Endothelial cell of umbilical vein (primary cell): Measurements from ENCODE around the gene TESK2. TPM values are rescaled to one million over a fixed set of nuclear protein-coding genes. Genes with fewer than 3 reads are reported as not detected.

Experiments
- BruUV-seq: library from RNA; stranded (reverse); fragments of 400-500 nt; replicated peaks from 2 replicates; lab custom pipeline; 2021; lab: Mats Ljungman, UMichigan
- CTCF ChIA-PET: fragments of 300-600, 350-600 bp; sonication (Branson Sonifier 250); formaldehyde crosslinking; loops from one replicate; lab custom pipeline; 2021; ENCODE audit warnings: antibody characterized with exemption, inconsistent platforms; lab: Charles Lee
- POLR2A ChIA-PET: fragments of 300-600, 350-600 bp; sonication (Branson Sonifier 250); formaldehyde crosslinking; loops from one replicate; lab custom pipeline; 2021; ENCODE audit warnings: antibody characterized with exemption, inconsistent platforms; lab: Charles Lee
- DNase-seq: peaks from one replicate; pipeline ENCODE4 v3.0.0-alpha.2; 2011; ENCODE audit warnings: low read depth, low spot score
- FAIRE-seq: peaks from 2 replicates; lab custom pipeline; 2011; peaks lifted over from hg19 to GRCh38; lab: Jason Lieb, UNC
- H2AFZ ChIP-seq: 2 replicates; pipeline ENCODE4 v1.6.0; 2012; ENCODE audit warnings: low read depth, low read length, control low read depth, inconsistent platforms
- H3K27ac ChIP-seq: 2 replicates; pipeline ENCODE4 v1.5.1; 2011; ENCODE audit warnings: low read depth, mild to moderate bottlenecking, control low read depth, low read length, moderate library complexity; ENCODE audit not compliant: insufficient read depth
- H3K27me3 ChIP-seq, 2 experiments: 2 replicates each; pipeline versions ENCODE4 v1.6.0 to v1.6.1; 2011; ENCODE audit warnings: low read length in 2 of 2, mixed read lengths in 1 of 2; ENCODE audit not compliant: control insufficient read depth in 2 of 2, insufficient read depth in 2 of 2
- H3K36me3 ChIP-seq, 2 experiments: 2 replicates in 1 of 2; 3 replicates in 1 of 2; pipeline ENCODE4 v1.5.1; 2011; ENCODE audit warnings: low read length in 2 of 2, mild to moderate bottlenecking in 1 of 2, moderate library complexity in 1 of 2; ENCODE audit not compliant: control insufficient read depth in 2 of 2, insufficient read depth in 2 of 2; ENCODE audit errors: extremely low read depth in 1 of 2
- H3K4me1 ChIP-seq: 3 replicates; pipeline ENCODE4 v1.5.1; 2011; ENCODE audit warnings: mild to moderate bottlenecking, low read length; ENCODE audit not compliant: control insufficient read depth, insufficient read depth; ENCODE audit errors: extremely low read depth
- H3K4me2 ChIP-seq: 2 replicates; pipeline ENCODE4 v1.6.1; 2011; ENCODE audit warnings: low read length, control low read depth, mixed read lengths; ENCODE audit not compliant: insufficient read depth
- H3K4me3 ChIP-seq, 3 experiments: fragments of 200-600 bp in 1 of 3; sonication (generic), shearing (Covaris generic) in 1 of 3; replicated peaks in 1 of 3; 2 replicates each; pipeline ENCODE4 v1.5.1; 2011 to 2016; ENCODE audit warnings: control low read depth in 3 of 3, low read length in 3 of 3, mild to moderate bottlenecking in 2 of 3, inconsistent platforms in 1 of 3, low read depth in 1 of 3, moderate library complexity in 1 of 3; ENCODE audit not compliant: insufficient read depth in 1 of 3
- H3K79me2 ChIP-seq: 2 replicates; pipeline ENCODE4 v1.6.0; 2012; ENCODE audit warnings: low read length, inconsistent platforms; ENCODE audit not compliant: control insufficient read depth, insufficient read depth
- H3K9ac ChIP-seq: replicated peaks from 2 replicates; pipeline ENCODE3; 2011; ENCODE audit warnings: low read length, control low read depth; ENCODE audit not compliant: insufficient read depth; ENCODE audit errors: extremely low read depth
- H3K9me1 ChIP-seq: replicated peaks from 3 replicates; pipeline ENCODE4 v1.6.0; 2011; ENCODE audit warnings: mild to moderate bottlenecking, low read length; ENCODE audit not compliant: control insufficient read depth, insufficient read depth; ENCODE audit errors: extremely low read depth
- H3K9me3 ChIP-seq: replicated peaks from 2 replicates; pipeline ENCODE4 v1.5.1; 2012; ENCODE audit warnings: low read length, inconsistent platforms; ENCODE audit not compliant: control insufficient read depth, insufficient read depth
- H4K20me1 ChIP-seq: replicated peaks from 2 replicates; pipeline ENCODE3; 2011; ENCODE audit warnings: mild to moderate bottlenecking, low read length; ENCODE audit not compliant: control insufficient read depth, insufficient read depth; ENCODE audit errors: extremely low read depth
- CTCF ChIP-seq, 2 donors: IDR thresholded peaks; 1 replicate in 1 of 2; 2 replicates in 1 of 2; pipeline ENCODE4 v1.5.1; 2011; ENCODE audit warnings: low read length in 2 of 2, mild to moderate bottlenecking in 2 of 2, moderate library complexity in 2 of 2, control low read depth in 1 of 2, inconsistent platforms in 1 of 2, low read depth in 1 of 2; ENCODE audit not compliant: insufficient read depth in 1 of 2; ENCODE audit errors: extremely low read depth in 1 of 2
- EZH2 ChIP-seq: IDR thresholded peaks from 2 replicates; pipeline ENCODE4 v1.6.1; 2012; ENCODE audit warnings: borderline replicate concordance, low read depth, mild to moderate bottlenecking, moderate library complexity, low read length, inconsistent platforms; ENCODE audit not compliant: severe bottlenecking
- FOS ChIP-seq: IDR thresholded peaks from 2 replicates; pipeline ENCODE4 v1.6.1; 2011; ENCODE audit warnings: mild to moderate bottlenecking, low read length, moderate library complexity, borderline replicate concordance; ENCODE audit not compliant: insufficient read depth
- GATA2 ChIP-seq: IDR thresholded peaks from 2 replicates; pipeline ENCODE4 v1.7.0; 2011; ENCODE audit warnings: low read depth, mild to moderate bottlenecking, moderate library complexity, mixed read lengths, low read length; ENCODE audit not compliant: insufficient read length, insufficient read depth
- JUN ChIP-seq: IDR thresholded peaks from 2 replicates; pipeline ENCODE4 v1.6.1; 2011; ENCODE audit warnings: borderline replicate concordance, low read depth; ENCODE audit not compliant: insufficient read length, insufficient read depth
- MAX ChIP-seq: IDR thresholded peaks from 2 replicates; pipeline ENCODE4 v1.6.1; 2011; ENCODE audit not compliant: insufficient read depth, insufficient read length
- MYC ChIP-seq: IDR thresholded peaks from one replicate; pipeline ENCODE4 v1.6.1; 2011; ENCODE audit warnings: mild to moderate bottlenecking, low read depth, low read length
- POLR2A ChIP-seq: IDR thresholded peaks from 2 replicates; pipeline ENCODE4 v1.6.1; 2012; ENCODE audit warnings: low read depth, mild to moderate bottlenecking, control low read depth, low read length
- POLR2AphosphoS5 ChIP-seq: IDR thresholded peaks from 2 replicates; pipeline ENCODE4 v1.6.1; 2012; ENCODE audit warnings: low read depth, mild to moderate bottlenecking, control low read depth, low read length, moderate library complexity; ENCODE audit not compliant: insufficient read depth
- dilution Hi-C: fragments of 300-500 bp; cut with MboI; formaldehyde crosslinking; loops from one replicate; pipeline ENCODE4 v1.15.0; 2019; ENCODE audit warnings: low sequenced_read_pairs; ENCODE audit not compliant: extremely low pct_ligation_motif_present
- intact Hi-C: fragments of 100-400 bp; cut with micrococcal nuclease; formaldehyde crosslinking; loops from one replicate; pipeline ENCODE4 v1.10.0; 2022
- polyA plus RNA-seq, 4 experiments: library from polyadenylated mRNA; depleted of rRNA in 3 of 4; stranded (reverse) in 3 of 4; unstranded in 1 of 4; fragments of >200 nt; gene quantifications; 2 replicates each; pipeline versions ENCODE4 v1.2.1 to v1.2.3, GENCODE V29; 2011 to 2012; ENCODE audit warnings: missing spikeins in 1 of 4
- total RNA-seq: library from RNA; stranded (reverse); gene quantifications from 2 replicates; pipeline ENCODE4 v1.2.3, GENCODE V29; 2021

Gene TESK2
- total and polyA plus RNA-seq, 2 donors (not counting 3 experiments of a cell fraction or from before 2014, with no cell fraction given) = 2.1 to 2.6 TPM

GRCh38 chr1:45403718-45404117 is 87.2 kb downstream of the TESK2 start:
- Histone ChIP-seq H3K27me3 (no peaks in the 10 kb centered on the region), H3K9ac (no peak overlapping the region), H3K4me3 (no peak overlapping the region), H3K4me2 (no peak overlapping the region), H2AFZ (no peak overlapping the region), H3K79me2 (no peaks in the 10 kb centered on the region), H3K4me1 (no peaks in the 10 kb centered on the region), H3K27ac (no peak overlapping the region), H3K9me3 (no peaks in the 10 kb centered on the region), H3K36me3 (no peaks in the 10 kb centered on the region), H4K20me1 (no peaks in the 10 kb centered on the region), H3K9me1 (no peaks in the 10 kb centered on the region)
- dilution Hi-C loops (no loop called here), intact Hi-C loops (no loop called here)
- POLR2A ChIA-PET = no interaction called here
- DNase-seq = no peak
- no peak for FAIRE-seq
- no TSS peak for BruUV-seq
- CTCF ChIA-PET = interaction anchor here (1.5 kb wide), 1 partner anchor 12 kb away, joined by 4 read pairs; no protein-coding TSS in a partner anchor
- no peak for TF ChIP-seq CTCF (IDR thresholded peaks at IDR 0.05; ENCODE audit: extremely low read depth in 1 of 2, insufficient read depth in 1 of 2, low read depth in 1 of 2, low read length in 2 of 2)
- TF ChIP-seq EZH2 = no peak
- TF ChIP-seq POLR2AphosphoS5 = no peak
- no peak for TF ChIP-seq GATA2
- no peak for TF ChIP-seq JUN
- TF ChIP-seq MAX = no peak
- TF ChIP-seq FOS = no peak
- no peak for TF ChIP-seq POLR2A
- no peak for TF ChIP-seq MYC
